ENCODE measurements around the gene LAMA2. TPM values are rescaled to one million over a fixed set of nuclear protein-coding genes. Genes with fewer than 3 reads are reported as not detected.

Gene LAMA2
- total RNA-seq, 1 donor from 2014 or later = 1.4 TPM

GRCh38 chr6:128886706-128887105, 3.8 kb downstream of the LAMA2 start:
- no peak for DNase-seq (ENCODE audit: low read depth)
- Histone ChIP-seq H3K36me3 (ENCODE audit: control insufficient read depth, insufficient read depth, low read length) (no peaks in the 10 kb centered on the region), H3K27me3 (ENCODE audit: control insufficient read depth, insufficient read depth, low read length) (no peaks in the 10 kb centered on the region), H3K4me3 (ENCODE audit: low read depth, low read length) (no peak overlapping the region)
- TF ChIP-seq CTCF (IDR thresholded peaks at IDR 0.05; ENCODE audit: insufficient read depth, low read length, poor library complexity, severe bottlenecking) = no peak

- Histone ChIP-seq H3K36me3 (ENCODE audit: control insufficient read depth, insufficient read depth, low read length) (no peaks in the 10 kb centered on the region), H3K27me3 (ENCODE audit: control insufficient read depth, insufficient read depth, low read length) (no peaks in the 10 kb centered on the region), H3K4me3 (ENCODE audit: low read depth, low read length) (no peak overlapping the region)
- DNase-seq (ENCODE audit: low read depth) = no peak
- TF ChIP-seq CTCF (IDR thresholded peaks at IDR 0.05; ENCODE audit: insufficient read depth, low read length, poor library complexity, severe bottlenecking) = no peak
These were observed 5.7 kb downstream of the LAMA2 start for GRCh38 chr6:128888444-128889175.

DNA sequence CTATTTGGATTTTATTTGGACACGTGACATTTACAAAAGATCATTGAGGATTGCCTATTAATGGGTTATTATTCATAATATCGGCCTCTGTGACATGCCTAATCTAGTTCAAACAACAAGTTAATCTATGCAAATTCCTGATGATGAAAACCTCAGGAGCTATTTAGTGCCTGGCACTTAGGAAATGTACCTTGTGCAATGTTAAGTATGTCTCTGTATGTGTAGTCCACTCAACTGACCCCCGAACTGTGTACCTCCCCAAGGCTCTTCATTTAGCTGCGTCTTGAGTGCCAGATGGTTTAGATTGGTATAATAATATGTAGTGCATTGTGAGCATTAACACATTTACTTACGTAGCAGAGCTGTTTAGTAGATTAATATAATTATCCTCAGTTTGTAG, 6.9 kb downstream of the LAMA2 start:
- H3K4me3 ChIP-seq (ENCODE audit: low read depth, low read length) = no peak overlapping the region
- no peak for DNase-seq (ENCODE audit: low read depth)
- TF ChIP-seq CTCF (IDR thresholded peaks at IDR 0.05; ENCODE audit: insufficient read depth, low read length, poor library complexity, severe bottlenecking) = no peak
- no peaks in the 10 kb centered on the region for H3K27me3 ChIP-seq (ENCODE audit: control insufficient read depth, insufficient read depth, low read length)
- H3K36me3 ChIP-seq (ENCODE audit: control insufficient read depth, insufficient read depth, low read length) = no peaks in the 10 kb centered on the region

GRCh38 chr6:128892079-128892478, 9.1 kb downstream of the LAMA2 start:
- no peaks in the 10 kb centered on the region for H3K36me3 ChIP-seq (ENCODE audit: control insufficient read depth, insufficient read depth, low read length)
- no peak overlapping the region for H3K4me3 ChIP-seq (ENCODE audit: low read depth, low read length)
- no peaks in the 10 kb centered on the region for H3K27me3 ChIP-seq (ENCODE audit: control insufficient read depth, insufficient read depth, low read length)
- no peak for TF ChIP-seq CTCF (IDR thresholded peaks at IDR 0.05; ENCODE audit: insufficient read depth, low read length, poor library complexity, severe bottlenecking)
- DNase-seq (ENCODE audit: low read depth) = no peak

- no peaks in the 10 kb centered on the region for H3K27me3 ChIP-seq (ENCODE audit: control insufficient read depth, insufficient read depth, low read length)
- TF ChIP-seq CTCF (IDR thresholded peaks at IDR 0.05; ENCODE audit: insufficient read depth, low read length, poor library complexity, severe bottlenecking) = no peak
- DNase-seq (ENCODE audit: low read depth) = no peak
- no peaks in the 10 kb centered on the region for H3K36me3 ChIP-seq (ENCODE audit: control insufficient read depth, insufficient read depth, low read length)
- no peak overlapping the region for H3K4me3 ChIP-seq (ENCODE audit: low read depth, low read length)
These were observed 16.6 kb downstream of the LAMA2 start for GRCh38 chr6:128899341-128900050.

Measured in kidney epithelial cell (primary cell).